Hippocampal formation (tissue), 2 donors: ENCODE data around the gene LCN1.
"Not testable (repeated sequence)": the region's sequence is repeated elsewhere in the genome, so short reads cannot be mapped to it uniquely, and the experiment has no call there.

Experiments
- DNase-seq, 2 donors: peaks; one replicate each; lab custom pipeline; 2025; lab: John Stamatoyannopoulos, UW

Gene LCN1

GRCh38 chr9:135546792-135547617 is 25.8 kb downstream of the LCN1 start:
- not testable (repeated sequence) for DNase-seq

- no peak for DNase-seq
These were observed 26.8 kb downstream of the LCN1 start for GRCh38 chr9:135547756-135548736.

GRCh38 chr9:135549478-135550343 is 28.5 kb downstream of the LCN1 start:
- not testable (repeated sequence) for DNase-seq

- no peak for DNase-seq
These were observed 29.2 kb downstream of the LCN1 start for GRCh38 chr9:135550344-135550918.

- no peak for DNase-seq
These were observed 29.8 kb downstream of the LCN1 start for GRCh38 chr9:135551031-135551430.

GRCh38 chr9:135551456-135551855 is 30.2 kb downstream of the LCN1 start:
- DNase-seq, result no peak

GRCh38 chr9:135552021-135552697 is 30.9 kb downstream of the LCN1 start:
- no peak for DNase-seq

GRCh38 chr9:135552698-135553171 is 31.5 kb downstream of the LCN1 start:
- no peak for DNase-seq

- no peak for DNase-seq
These were observed 33.5 kb downstream of the LCN1 start for GRCh38 chr9:135554718-135555117.

- no peak for DNase-seq
These were observed 34.0 kb downstream of the LCN1 start for GRCh38 chr9:135555203-135555602.

GRCh38 chr9:135555910-135556309 is 34.7 kb downstream of the LCN1 start:
- no peak for DNase-seq

GRCh38 chr9:135559606-135560005 is 38.4 kb downstream of the LCN1 start:
- DNase-seq, result no peak

- DNase-seq, result no peak
These were observed 40.4 kb downstream of the LCN1 start, which contains the start of gene PAEP for GRCh38 chr9:135561391-135562234. TSS of gene PAEP (plus strand) at chr9:135561756.

- no peak for DNase-seq
These were observed 41.0 kb downstream of the LCN1 start for GRCh38 chr9:135562235-135562745.

- DNase-seq, result no peak
These were observed 41.8 kb downstream of the LCN1 start for GRCh38 chr9:135563039-135563476.

- no peak for DNase-seq
These were observed 42.6 kb downstream of the LCN1 start for GRCh38 chr9:135563858-135564257.

- no peak for DNase-seq
These were observed 43.9 kb downstream of the LCN1 start for GRCh38 chr9:135565141-135565628.

GRCh38 chr9:135565636-135566035 is 44.4 kb downstream of the LCN1 start:
- no peak for DNase-seq

- DNase-seq, result no peak
These were observed 45.3 kb downstream of the LCN1 start for GRCh38 chr9:135566552-135566951.
